CD4-positive, alpha-beta T cell (primary cell): ENCODE results near the gene SAMD10. TPM values are rescaled to one million over a fixed set of nuclear protein-coding genes. Genes with fewer than 3 reads are reported as not detected.

ENCODE experiments used
- ATAC-seq: fragments of 200-7000 bp; cut with Tn5 transposase; one replicate; pipeline ENCODE4 v1.10.0; 2022; ENCODE audit warnings: mild to moderate bottlenecking; ENCODE audit not compliant: poor library complexity
- CTCF ChIA-PET: fragments of 350-600 bp; sonication (Branson Sonifier 250); formaldehyde crosslinking; loops from one replicate; lab custom pipeline; 2021; ENCODE audit warnings: antibody characterized with exemption, inconsistent platforms; lab: Charles Lee
- POLR2A ChIA-PET: fragments of 350-600 bp; sonication (Branson Sonifier 250); formaldehyde crosslinking; loops from one replicate; lab custom pipeline; 2021; ENCODE audit warnings: antibody characterized with exemption, inconsistent platforms; lab: Charles Lee
- DNase-seq, 14 experiments: peaks; one replicate each; pipeline ENCODE4 v3.0.0-alpha.2; 2013 to 2020; ENCODE audit warnings: mixed read lengths in 2 of 14
- H3K27ac ChIP-seq, 2 donors: one replicate each; pipeline versions ENCODE4 v1.5.1 to v1.7.0; 2013; ENCODE audit warnings: low read length in 2 of 2, low read depth in 1 of 2, mild to moderate bottlenecking in 1 of 2
- H3K27me3 ChIP-seq, 2 experiments: 1 replicate in 1 of 2; 2 replicates in 1 of 2; pipeline versions ENCODE4 v1.6.1 to v1.7.0; 2013; ENCODE audit warnings: low read length in 2 of 2, control low read depth in 1 of 2, mild to moderate bottlenecking in 1 of 2, moderate library complexity in 1 of 2; ENCODE audit not compliant: insufficient read depth in 2 of 2, control insufficient read depth in 1 of 2
- H3K36me3 ChIP-seq: one replicate; pipeline ENCODE4 v1.6.1; 2013; ENCODE audit warnings: low read length, control low read depth; ENCODE audit not compliant: insufficient read depth
- H3K4me1 ChIP-seq: one replicate; pipeline ENCODE4 v1.6.1; 2013; ENCODE audit warnings: low read length, control low read depth; ENCODE audit not compliant: insufficient read depth
- H3K4me3 ChIP-seq: one replicate; pipeline ENCODE4 v1.5.1; 2013; ENCODE audit warnings: mild to moderate bottlenecking, low read length, moderate library complexity
- H3K9me3 ChIP-seq, 2 experiments: 1 replicate in 1 of 2; 2 replicates in 1 of 2; pipeline versions ENCODE4 v1.6.1 to v1.7.0; 2013; ENCODE audit warnings: low read length in 2 of 2, mild to moderate bottlenecking in 2 of 2, control low read depth in 1 of 2, moderate library complexity in 1 of 2; ENCODE audit not compliant: control insufficient read depth in 1 of 2, insufficient read depth in 1 of 2
- H3K27ac Mint-ChIP-seq: one replicate; pipeline ENCODE4 v1.8.0; 2020; ENCODE audit warnings: mixed read lengths
- H3K27me3 Mint-ChIP-seq: one replicate; pipeline ENCODE4 v1.8.0; 2021; ENCODE audit warnings: mixed read lengths
- H3K36me3 Mint-ChIP-seq: one replicate; pipeline ENCODE4 v1.8.0; 2021; ENCODE audit warnings: low read depth, mixed read lengths
- H3K4me1 Mint-ChIP-seq: one replicate; pipeline ENCODE4 v1.8.0; 2021; ENCODE audit warnings: low read depth, mixed read lengths
- H3K4me3 Mint-ChIP-seq: one replicate; pipeline ENCODE4 v1.8.0; 2020; ENCODE audit warnings: mild to moderate bottlenecking, mixed read lengths
- H3K9me3 Mint-ChIP-seq: one replicate; pipeline ENCODE4 v1.8.0; 2020; ENCODE audit warnings: mixed read lengths
- intact Hi-C, 2 experiments: fragments of 100-400 bp; cut with DNase I in 1 of 2; cut with micrococcal nuclease in 1 of 2; formaldehyde crosslinking; loops; one replicate each; pipeline versions ENCODE4 v1.15.1 to v1.9.0; 2023 to 2025; cut with DNase I, micrococcal nuclease
- total RNA-seq, 174 experiments: library from RNA in 2 of 174; stranded (reverse) in 2 of 174; gene quantifications; one replicate each; pipeline ENCODE4 v1.2.3 and lab custom pipeline; 2021 to 2026
- TF ChIP-seq, protein P1 (sequence below): fragments of 200-600 bp; IDR thresholded peaks from one replicate; pipeline ENCODE4 v1.8.0; 2022; ENCODE audit warnings: antibody characterized with exemption, mild to moderate bottlenecking

The SAMD10 gene
- total RNA-seq, 2 experiments from 2014 or later = 12.0 to 12.1 TPM

- Mint-ChIP-seq H3K27ac (peak overlapping the region; percentile 61), H3K9me3 (peaks cover 2% of the 10 kb centered on the region), H3K36me3 (peaks cover 86% of the 10 kb centered on the region), H3K4me1 (peaks cover 25% of the 10 kb centered on the region), H3K27me3 (no peaks in the 10 kb centered on the region), H3K4me3 (peak overlapping the region; percentile 38)
- CTCF ChIA-PET = no interaction called here
- peaks cover 54 to 66% of the 10 kb centered on the region in 2 experiments for H3K9me3 ChIP-seq
- ATAC-seq = no peak
- DNase-seq = peak in 2 of 14 experiments; percentile 15 to 32
- TF ChIP-seq, protein P1, sequence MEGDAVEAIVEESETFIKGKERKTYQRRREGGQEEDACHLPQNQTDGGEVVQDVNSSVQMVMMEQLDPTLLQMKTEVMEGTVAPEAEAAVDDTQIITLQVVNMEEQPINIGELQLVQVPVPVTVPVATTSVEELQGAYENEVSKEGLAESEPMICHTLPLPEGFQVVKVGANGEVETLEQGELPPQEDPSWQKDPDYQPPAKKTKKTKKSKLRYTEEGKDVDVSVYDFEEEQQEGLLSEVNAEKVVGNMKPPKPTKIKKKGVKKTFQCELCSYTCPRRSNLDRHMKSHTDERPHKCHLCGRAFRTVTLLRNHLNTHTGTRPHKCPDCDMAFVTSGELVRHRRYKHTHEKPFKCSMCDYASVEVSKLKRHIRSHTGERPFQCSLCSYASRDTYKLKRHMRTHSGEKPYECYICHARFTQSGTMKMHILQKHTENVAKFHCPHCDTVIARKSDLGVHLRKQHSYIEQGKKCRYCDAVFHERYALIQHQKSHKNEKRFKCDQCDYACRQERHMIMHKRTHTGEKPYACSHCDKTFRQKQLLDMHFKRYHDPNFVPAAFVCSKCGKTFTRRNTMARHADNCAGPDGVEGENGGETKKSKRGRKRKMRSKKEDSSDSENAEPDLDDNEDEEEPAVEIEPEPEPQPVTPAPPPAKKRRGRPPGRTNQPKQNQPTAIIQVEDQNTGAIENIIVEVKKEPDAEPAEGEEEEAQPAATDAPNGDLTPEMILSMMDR = no peak
- H3K27me3 ChIP-seq = no peaks in the 10 kb centered on the region
- peaks cover 77% of the 10 kb centered on the region for H3K36me3 ChIP-seq
- POLR2A ChIA-PET = interaction anchor here (0.9 kb wide), 1 partner anchor 28 kb away, joined by 3 read pairs; no protein-coding TSS in a partner anchor
- H3K4me1 ChIP-seq = peaks cover 36% of the 10 kb centered on the region
- H3K27ac ChIP-seq = peak overlapping the region in 1 of 2 donors; percentile 70
- peak overlapping the region; percentile 24 for H3K4me3 ChIP-seq
- intact Hi-C loops = no loop called here
These were observed 31.9 kb upstream of the SAMD10 start for GRCh38 chr20:64011366-64011779.

- ChIA-PET CTCF (no interaction called here), POLR2A (interaction anchor here (0.7 to 0.9 kb wide), 2 partner anchors 29 to 30 kb away, joined by 3 read pairs; no protein-coding TSS in a partner anchor)
- TF ChIP-seq, protein P1 = no peak
- Histone ChIP-seq H3K27ac (no peak overlapping the region), H3K4me1 (peaks cover 36% of the 10 kb centered on the region), H3K9me3 (peaks cover 54 to 66% of the 10 kb centered on the region in 2 experiments), H3K27me3 (no peaks in the 10 kb centered on the region), H3K36me3 (peaks cover 76% of the 10 kb centered on the region), H3K4me3 (no peak overlapping the region)
- peaks cover 2% of the 10 kb centered on the region for H3K9me3 Mint-ChIP-seq
- no peaks in the 10 kb centered on the region for H3K27me3 Mint-ChIP-seq
- H3K4me3 Mint-ChIP-seq = no peak overlapping the region
- peak overlapping the region; percentile 61 for H3K27ac Mint-ChIP-seq
- H3K36me3 Mint-ChIP-seq = peaks cover 90% of the 10 kb centered on the region
- H3K4me1 Mint-ChIP-seq = peaks cover 25% of the 10 kb centered on the region
- DNase-seq (no peak), ATAC-seq (no peak)
- intact Hi-C loops = no loop called here
These were observed 31.3 kb upstream of the SAMD10 start for GRCh38 chr20:64010711-64011237.

GRCh38 chr20:64009811-64010387 lies 30.5 kb upstream of the SAMD10 start:
- no peaks in the 10 kb centered on the region for H3K27me3 ChIP-seq
- intact Hi-C loops = no loop called here
- Mint-ChIP-seq H3K27ac (peak overlapping the region; percentile 24), H3K9me3 (peaks cover 2% of the 10 kb centered on the region), H3K36me3 (peaks cover 90% of the 10 kb centered on the region), H3K27me3 (no peaks in the 10 kb centered on the region), H3K4me3 (no peak overlapping the region), H3K4me1 (peaks cover 26% of the 10 kb centered on the region)
- no peak overlapping the region for H3K4me3 ChIP-seq
- peaks cover 54 to 60% of the 10 kb centered on the region in 2 experiments for H3K9me3 ChIP-seq
- POLR2A ChIA-PET = no interaction called here
- ATAC-seq (no peak), DNase-seq (no peak)
- peaks cover 36% of the 10 kb centered on the region for H3K4me1 ChIP-seq
- H3K27ac ChIP-seq = no peak overlapping the region
- peaks cover 76% of the 10 kb centered on the region for H3K36me3 ChIP-seq
- TF ChIP-seq, protein P1 = no peak
- CTCF ChIA-PET = interaction anchor here (2.6 kb wide), 1 partner anchor 29 kb away, joined by 13 read pairs; no protein-coding TSS in a partner anchor
